GM23338 (cell line): Measurements from ENCODE around the gene DONSON.

Source experiments
- CREB1 ChIP-seq: fragments of 250-450 bp; sonication (Bioruptor Pico); IDR thresholded peaks from 2 replicates; pipeline ENCODE4 v1.5.0; 2020; ENCODE audit warnings: low read depth, mild to moderate bottlenecking, moderate library complexity
- POLR2AphosphoS5 ChIP-seq: IDR thresholded peaks from 2 replicates; pipeline ENCODE4 v1.6.1; 2016; ENCODE audit warnings: antibody characterized with exemption, low read depth
- TF ChIP-seq, protein P1 (sequence below), 2 experiments: fragments of 200-600 bp in 1 of 2; sonication (generic) in 1 of 2; conservative IDR thresholded peaks; 2 replicates each; pipeline versions ENCODE4 v1.5.1 to v1.6.1; 2016 to 2017; ENCODE audit warnings: antibody characterized with exemption in 2 of 2, low read depth in 2 of 2, mild to moderate bottlenecking in 2 of 2, moderate library complexity in 1 of 2
- TF ChIP-seq, protein P2 (sequence below): IDR thresholded peaks from one replicate; pipeline ENCODE4 v1.6.1; 2018; ENCODE audit warnings: antibody characterized with exemption; ENCODE audit not compliant: unreplicated experiment

DNA sequence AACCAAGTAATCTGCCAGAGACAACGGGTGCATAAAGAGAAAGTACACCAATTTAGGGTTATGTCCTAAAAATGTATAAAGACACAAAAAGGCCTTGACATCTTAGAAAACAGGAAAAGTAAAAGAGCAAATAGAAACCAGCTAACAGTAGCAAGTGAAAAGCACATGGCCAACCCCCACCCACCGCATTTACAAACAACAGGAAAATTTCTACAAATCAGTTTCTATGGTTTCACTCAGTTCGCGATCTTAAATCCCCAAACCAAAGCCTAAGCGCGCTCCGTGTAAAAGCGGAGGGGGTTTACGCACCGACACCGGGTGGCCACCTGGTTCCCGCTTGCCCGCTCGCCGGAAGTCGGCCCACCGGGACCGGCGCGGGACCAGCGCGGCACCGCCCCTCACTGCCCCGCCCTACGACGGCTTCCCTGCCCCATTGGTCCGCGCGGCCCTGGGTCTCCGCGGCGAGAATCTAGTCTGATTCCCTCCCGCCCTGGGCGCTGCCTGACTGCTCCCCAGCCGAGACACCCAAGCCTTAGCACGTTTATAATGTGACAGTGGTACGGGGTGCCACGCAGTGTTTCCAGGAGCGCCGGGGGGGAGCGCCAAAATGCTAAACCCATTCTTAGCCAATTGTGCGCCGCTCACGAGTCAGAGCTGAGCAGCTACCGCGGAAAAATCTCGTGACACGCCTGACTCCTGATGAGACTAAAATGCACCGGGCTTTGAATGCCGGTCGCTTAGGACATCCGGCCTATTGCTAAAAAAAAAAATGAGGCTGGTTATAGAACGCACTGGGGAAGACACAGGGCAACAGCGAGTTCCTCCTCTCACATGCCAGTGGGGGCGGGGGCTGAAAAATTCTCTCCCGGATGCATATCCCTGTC is 46.5 kb downstream of the DONSON start, which contains the start of gene GART:
- TF ChIP-seq, protein P1, sequence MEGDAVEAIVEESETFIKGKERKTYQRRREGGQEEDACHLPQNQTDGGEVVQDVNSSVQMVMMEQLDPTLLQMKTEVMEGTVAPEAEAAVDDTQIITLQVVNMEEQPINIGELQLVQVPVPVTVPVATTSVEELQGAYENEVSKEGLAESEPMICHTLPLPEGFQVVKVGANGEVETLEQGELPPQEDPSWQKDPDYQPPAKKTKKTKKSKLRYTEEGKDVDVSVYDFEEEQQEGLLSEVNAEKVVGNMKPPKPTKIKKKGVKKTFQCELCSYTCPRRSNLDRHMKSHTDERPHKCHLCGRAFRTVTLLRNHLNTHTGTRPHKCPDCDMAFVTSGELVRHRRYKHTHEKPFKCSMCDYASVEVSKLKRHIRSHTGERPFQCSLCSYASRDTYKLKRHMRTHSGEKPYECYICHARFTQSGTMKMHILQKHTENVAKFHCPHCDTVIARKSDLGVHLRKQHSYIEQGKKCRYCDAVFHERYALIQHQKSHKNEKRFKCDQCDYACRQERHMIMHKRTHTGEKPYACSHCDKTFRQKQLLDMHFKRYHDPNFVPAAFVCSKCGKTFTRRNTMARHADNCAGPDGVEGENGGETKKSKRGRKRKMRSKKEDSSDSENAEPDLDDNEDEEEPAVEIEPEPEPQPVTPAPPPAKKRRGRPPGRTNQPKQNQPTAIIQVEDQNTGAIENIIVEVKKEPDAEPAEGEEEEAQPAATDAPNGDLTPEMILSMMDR (conservative IDR thresholded peaks at IDR 0.05; ENCODE audit: low read depth in 2 of 2), result no peak
- TF ChIP-seq, protein P2, sequence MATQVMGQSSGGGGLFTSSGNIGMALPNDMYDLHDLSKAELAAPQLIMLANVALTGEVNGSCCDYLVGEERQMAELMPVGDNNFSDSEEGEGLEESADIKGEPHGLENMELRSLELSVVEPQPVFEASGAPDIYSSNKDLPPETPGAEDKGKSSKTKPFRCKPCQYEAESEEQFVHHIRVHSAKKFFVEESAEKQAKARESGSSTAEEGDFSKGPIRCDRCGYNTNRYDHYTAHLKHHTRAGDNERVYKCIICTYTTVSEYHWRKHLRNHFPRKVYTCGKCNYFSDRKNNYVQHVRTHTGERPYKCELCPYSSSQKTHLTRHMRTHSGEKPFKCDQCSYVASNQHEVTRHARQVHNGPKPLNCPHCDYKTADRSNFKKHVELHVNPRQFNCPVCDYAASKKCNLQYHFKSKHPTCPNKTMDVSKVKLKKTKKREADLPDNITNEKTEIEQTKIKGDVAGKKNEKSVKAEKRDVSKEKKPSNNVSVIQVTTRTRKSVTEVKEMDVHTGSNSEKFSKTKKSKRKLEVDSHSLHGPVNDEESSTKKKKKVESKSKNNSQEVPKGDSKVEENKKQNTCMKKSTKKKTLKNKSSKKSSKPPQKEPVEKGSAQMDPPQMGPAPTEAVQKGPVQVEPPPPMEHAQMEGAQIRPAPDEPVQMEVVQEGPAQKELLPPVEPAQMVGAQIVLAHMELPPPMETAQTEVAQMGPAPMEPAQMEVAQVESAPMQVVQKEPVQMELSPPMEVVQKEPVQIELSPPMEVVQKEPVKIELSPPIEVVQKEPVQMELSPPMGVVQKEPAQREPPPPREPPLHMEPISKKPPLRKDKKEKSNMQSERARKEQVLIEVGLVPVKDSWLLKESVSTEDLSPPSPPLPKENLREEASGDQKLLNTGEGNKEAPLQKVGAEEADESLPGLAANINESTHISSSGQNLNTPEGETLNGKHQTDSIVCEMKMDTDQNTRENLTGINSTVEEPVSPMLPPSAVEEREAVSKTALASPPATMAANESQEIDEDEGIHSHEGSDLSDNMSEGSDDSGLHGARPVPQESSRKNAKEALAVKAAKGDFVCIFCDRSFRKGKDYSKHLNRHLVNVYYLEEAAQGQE, result peak; percentile 28
- TF ChIP-seq POLR2AphosphoS5 (peak; percentile 82), CREB1 (CRISPR knock-in tag) (no peak)
